MM.1S (cell line): ENCODE data around the gene KCNG2.

Experiments
- DNase-seq: peaks from one replicate; pipeline ENCODE4 v3.0.0-alpha.2; 2015
- H2AFZ ChIP-seq: fragments of 300-600 bp; sonication (generic); 2 replicates; pipeline ENCODE4 v1.6.0; 2016; ENCODE audit warnings: antibody characterized with exemption, low read length
- H3F3A ChIP-seq: fragments of 300-600 bp; sonication (generic); 2 replicates; pipeline ENCODE4 v1.6.1; 2016; ENCODE audit warnings: mild to moderate bottlenecking, antibody characterized with exemption, low read length, moderate library complexity, mixed read lengths; ENCODE audit not compliant: insufficient read depth
- H3K27ac ChIP-seq: fragments of 300-600 bp; sonication (generic); 2 replicates; pipeline ENCODE4 v1.5.1; 2016; ENCODE audit warnings: mild to moderate bottlenecking, low read length
- H3K27me3 ChIP-seq: fragments of 300-600 bp; sonication (generic); replicated peaks from 2 replicates; pipeline ENCODE4 v1.6.0; 2016; ENCODE audit warnings: low read length; ENCODE audit not compliant: insufficient read depth
- H3K36me3 ChIP-seq: fragments of 300-600 bp; sonication (generic); replicated peaks from 2 replicates; pipeline ENCODE4 v1.6.1; 2016; ENCODE audit warnings: mild to moderate bottlenecking, low read length, mixed read lengths; ENCODE audit not compliant: insufficient read depth
- H3K4me1 ChIP-seq: fragments of 300-600 bp; sonication (generic); 2 replicates; pipeline ENCODE4 v1.6.1; 2016; ENCODE audit warnings: low read length, mixed read lengths
- H3K4me2 ChIP-seq: fragments of 300-600 bp; sonication (generic); 2 replicates; pipeline ENCODE4 v1.6.0; 2016; ENCODE audit warnings: low read depth, low read length
- H3K4me3 ChIP-seq: fragments of 300-600 bp; sonication (generic); 2 replicates; pipeline ENCODE4 v1.5.1; 2016; ENCODE audit warnings: low read length, mixed read lengths
- H3K79me2 ChIP-seq: fragments of 300-600 bp; sonication (generic); 2 replicates; pipeline ENCODE4 v1.6.1; 2016; ENCODE audit warnings: mixed run types, low read length, mixed read lengths
- H3K9ac ChIP-seq: fragments of 300-600 bp; sonication (generic); 2 replicates; pipeline ENCODE4 v1.6.1; 2016; ENCODE audit warnings: low read length, mixed read lengths
- H3K9me2 ChIP-seq: fragments of 300-600 bp; sonication (generic); replicated peaks from 2 replicates; pipeline ENCODE4 v1.6.1; 2016; ENCODE audit warnings: mild to moderate bottlenecking, low read length, mixed read lengths; ENCODE audit not compliant: insufficient read depth
- H3K9me3 ChIP-seq: fragments of 300-600 bp; sonication (generic); replicated peaks from 2 replicates; pipeline ENCODE4 v1.6.1; 2016; ENCODE audit warnings: mild to moderate bottlenecking, low read length, mixed read lengths; ENCODE audit not compliant: insufficient read depth
- H4K20me1 ChIP-seq: fragments of 300-600 bp; sonication (generic); 2 replicates; pipeline ENCODE4 v1.6.1; 2016; ENCODE audit warnings: mild to moderate bottlenecking, low read length, moderate library complexity, mixed read lengths; ENCODE audit not compliant: insufficient read depth
- CTCF ChIP-seq: fragments of 300-600 bp; sonication (generic); IDR thresholded peaks from 2 replicates; pipeline ENCODE4 v1.5.1; 2016; ENCODE audit warnings: antibody characterized with exemption, low read length, mixed read lengths
- EZH2 ChIP-seq: fragments of 300-600 bp; sonication (generic); optimal IDR thresholded peaks from 2 replicates; pipeline ENCODE3; 2017; ENCODE audit warnings: low read depth, mild to moderate bottlenecking, antibody characterized with exemption, low read length, mixed read lengths
- EZH2phosphoT487 ChIP-seq: fragments of 300-600 bp; sonication (generic); IDR thresholded peaks from 2 replicates; pipeline ENCODE4 v1.6.1; 2018; ENCODE audit warnings: antibody characterized with exemption, low read length

KCNG2 gene

GRCh38 chr18:79812052-79812451 is 14.3 kb downstream of the KCNG2 start:
- Histone ChIP-seq H3K36me3 (no peaks in the 10 kb centered on the region), H3K4me2 (no peak overlapping the region), H4K20me1 (no peaks in the 10 kb centered on the region), H3K79me2 (no peaks in the 10 kb centered on the region), H3K4me3 (no peak overlapping the region), H3K27ac (no peak overlapping the region), H2AFZ (no peak overlapping the region), H3K27me3 (no peaks in the 10 kb centered on the region), H3F3A (no peaks in the 10 kb centered on the region), H3K4me1 (no peaks in the 10 kb centered on the region), H3K9me3 (no peaks in the 10 kb centered on the region), H3K9me2 (no peaks in the 10 kb centered on the region), H3K9ac (no peak overlapping the region)
- no peak for TF ChIP-seq EZH2phosphoT487
- TF ChIP-seq CTCF, result no peak
- no peak for TF ChIP-seq EZH2
- DNase-seq, result no peak

- H3K4me3 ChIP-seq, result no peak overlapping the region
- H3K27me3 ChIP-seq, result no peaks in the 10 kb centered on the region
- no peaks in the 10 kb centered on the region for H3K9me2 ChIP-seq
- H4K20me1 ChIP-seq, result no peaks in the 10 kb centered on the region
- H3K9ac ChIP-seq, result no peak overlapping the region
- no peaks in the 10 kb centered on the region for H3K79me2 ChIP-seq
- H3K36me3 ChIP-seq, result no peaks in the 10 kb centered on the region
- no peaks in the 10 kb centered on the region for H3K4me1 ChIP-seq
- TF ChIP-seq EZH2phosphoT487 (no peak), CTCF (no peak), EZH2 (no peak)
- no peak overlapping the region for H2AFZ ChIP-seq
- no peaks in the 10 kb centered on the region for H3K9me3 ChIP-seq
- DNase-seq, result no peak
- no peak overlapping the region for H3K4me2 ChIP-seq
- no peaks in the 10 kb centered on the region for H3F3A ChIP-seq
- H3K27ac ChIP-seq, result no peak overlapping the region
These were observed 16.6 kb downstream of the KCNG2 start for GRCh38 chr18:79814373-79814772.

GRCh38 chr18:79815657-79816056 is 17.9 kb downstream of the KCNG2 start:
- TF ChIP-seq CTCF, result no peak
- no peak for TF ChIP-seq EZH2phosphoT487
- no peak for TF ChIP-seq EZH2
- no peaks in the 10 kb centered on the region for H3K9me2 ChIP-seq

GRCh38 chr18:79816092-79816491 is 18.4 kb downstream of the KCNG2 start:
- Histone ChIP-seq H3K4me1 (no peaks in the 10 kb centered on the region), H3K4me2 (no peak overlapping the region), H3K4me3 (no peak overlapping the region), H3K9ac (no peak overlapping the region), H3K36me3 (no peaks in the 10 kb centered on the region), H3F3A (no peaks in the 10 kb centered on the region), H3K27ac (no peak overlapping the region), H3K27me3 (no peaks in the 10 kb centered on the region), H3K9me2 (no peaks in the 10 kb centered on the region), H4K20me1 (no peaks in the 10 kb centered on the region), H2AFZ (no peak overlapping the region), H3K9me3 (no peaks in the 10 kb centered on the region), H3K79me2 (no peaks in the 10 kb centered on the region)
- TF ChIP-seq EZH2phosphoT487 (no peak), CTCF (no peak), EZH2 (no peak)
- no peak for DNase-seq

More at GRCh38 chr18:79815657-79816056, 17.9 kb downstream of the KCNG2 start:
- Histone ChIP-seq H3F3A (no peaks in the 10 kb centered on the region), H4K20me1 (no peaks in the 10 kb centered on the region), H3K27ac (no peak overlapping the region), H3K27me3 (no peaks in the 10 kb centered on the region), H3K9me3 (no peaks in the 10 kb centered on the region), H3K9ac (no peak overlapping the region), H3K4me2 (no peak overlapping the region), H2AFZ (no peak overlapping the region), H3K4me3 (no peak overlapping the region), H3K4me1 (no peaks in the 10 kb centered on the region), H3K36me3 (no peaks in the 10 kb centered on the region), H3K79me2 (no peaks in the 10 kb centered on the region)
- DNase-seq, result no peak
